ENCODE measurements around the gene NAB2. TPM values are rescaled to one million over a fixed set of nuclear protein-coding genes. Genes with fewer than 3 reads are reported as not detected.
"Not testable (repeated sequence)": the region's sequence is repeated elsewhere in the genome, so short reads cannot be mapped to it uniquely, and the experiment has no call there.

NAB2 gene
- total RNA-seq, 1 experiment from 2014 or later, result 17.4 TPM

DNA sequence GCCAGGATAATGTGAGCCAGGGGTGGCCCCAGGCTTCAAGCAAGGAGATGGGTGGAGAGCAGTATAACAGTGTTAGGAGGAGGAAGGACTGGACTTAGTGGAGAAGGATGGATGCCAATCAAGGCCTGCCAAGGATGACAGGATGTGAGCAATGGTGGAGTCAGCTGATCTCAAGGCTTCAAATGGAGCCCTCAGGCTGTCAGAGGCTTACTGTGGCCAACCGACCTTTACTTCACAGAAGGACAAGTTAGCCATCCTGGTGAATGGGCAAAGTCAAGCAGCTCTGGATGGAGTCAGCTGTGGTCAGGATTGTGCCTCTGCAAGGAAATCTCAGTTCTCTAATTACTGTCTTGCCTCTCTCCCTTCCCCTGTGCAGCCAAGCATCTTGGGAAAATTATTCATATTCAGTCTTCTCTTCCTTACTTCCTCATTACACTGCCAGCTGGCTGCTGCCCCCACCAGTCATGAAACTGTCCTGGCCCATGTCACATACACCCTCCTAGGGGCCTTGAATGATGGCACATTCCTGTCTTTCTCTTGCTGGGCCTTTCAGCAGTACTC is 29.9 kb downstream of the NAB2 start:
- H3K9me2 ChIP-seq (replicated peaks; ENCODE audit: low read length), result no peaks in the 10 kb centered on the region
- ATAC-seq (peak; percentile 95), DNase-seq (peak; percentile 87)
- no peaks in the 10 kb centered on the region for H3K27me3 ChIP-seq (ENCODE audit: low read length)
- H3K79me2 ChIP-seq (ENCODE audit: low read length), result no peaks in the 10 kb centered on the region
- intact Hi-C loops (cut with micrococcal nuclease), result no loop called here
- H3F3A ChIP-seq (ENCODE audit: low read length, unreplicated experiment), result no peaks in the 10 kb centered on the region
- H3K36me3 ChIP-seq (ENCODE audit: low read depth, low read length), result no peaks in the 10 kb centered on the region
- H3K9me3 ChIP-seq (ENCODE audit: low read length), result no peaks in the 10 kb centered on the region
- no peaks in the 10 kb centered on the region for H4K20me1 ChIP-seq (ENCODE audit: low read length)
- H3K27ac ChIP-seq (ENCODE audit: low read length), result peak overlapping the region; percentile 63
- no peak overlapping the region for H3K4me3 ChIP-seq (ENCODE audit: low read length)
- H3K9ac ChIP-seq (ENCODE audit: low read length), result no peak overlapping the region
- H3K4me1 ChIP-seq (ENCODE audit: insufficient read depth, low read length), result peaks cover 18% of the 10 kb centered on the region
- H3K4me2 ChIP-seq (ENCODE audit: low read length), result peak overlapping the region; percentile 24; the same call in 1 of the 2 replicates
- peak overlapping the region; percentile 51 for H2AFZ ChIP-seq (ENCODE audit: low read length)
- no TSS peak for BruUV-seq (replicated peaks)
- POLR2A ChIA-PET (ENCODE audit: unreplicated experiment), result no interaction called here
- CTCF ChIA-PET, result interaction anchor here (0.5 to 0.6 kb wide), 2 partner anchors 50 to 1123 kb away, joined by 4 to 8 read pairs; no protein-coding TSS in a partner anchor
- TF ChIP-seq EZH2phosphoT487 (IDR thresholded peaks at IDR 0.05; ENCODE audit: borderline replicate concordance, low read length) (no peak), EZH2 (IDR thresholded peaks at IDR 0.05; ENCODE audit: low read length, unreplicated experiment) (no peak)
- TF ChIP-seq, protein P1, sequence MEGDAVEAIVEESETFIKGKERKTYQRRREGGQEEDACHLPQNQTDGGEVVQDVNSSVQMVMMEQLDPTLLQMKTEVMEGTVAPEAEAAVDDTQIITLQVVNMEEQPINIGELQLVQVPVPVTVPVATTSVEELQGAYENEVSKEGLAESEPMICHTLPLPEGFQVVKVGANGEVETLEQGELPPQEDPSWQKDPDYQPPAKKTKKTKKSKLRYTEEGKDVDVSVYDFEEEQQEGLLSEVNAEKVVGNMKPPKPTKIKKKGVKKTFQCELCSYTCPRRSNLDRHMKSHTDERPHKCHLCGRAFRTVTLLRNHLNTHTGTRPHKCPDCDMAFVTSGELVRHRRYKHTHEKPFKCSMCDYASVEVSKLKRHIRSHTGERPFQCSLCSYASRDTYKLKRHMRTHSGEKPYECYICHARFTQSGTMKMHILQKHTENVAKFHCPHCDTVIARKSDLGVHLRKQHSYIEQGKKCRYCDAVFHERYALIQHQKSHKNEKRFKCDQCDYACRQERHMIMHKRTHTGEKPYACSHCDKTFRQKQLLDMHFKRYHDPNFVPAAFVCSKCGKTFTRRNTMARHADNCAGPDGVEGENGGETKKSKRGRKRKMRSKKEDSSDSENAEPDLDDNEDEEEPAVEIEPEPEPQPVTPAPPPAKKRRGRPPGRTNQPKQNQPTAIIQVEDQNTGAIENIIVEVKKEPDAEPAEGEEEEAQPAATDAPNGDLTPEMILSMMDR (conservative IDR thresholded peaks at IDR 0.05; ENCODE audit: low read depth, low read length), result no peak

DNA sequence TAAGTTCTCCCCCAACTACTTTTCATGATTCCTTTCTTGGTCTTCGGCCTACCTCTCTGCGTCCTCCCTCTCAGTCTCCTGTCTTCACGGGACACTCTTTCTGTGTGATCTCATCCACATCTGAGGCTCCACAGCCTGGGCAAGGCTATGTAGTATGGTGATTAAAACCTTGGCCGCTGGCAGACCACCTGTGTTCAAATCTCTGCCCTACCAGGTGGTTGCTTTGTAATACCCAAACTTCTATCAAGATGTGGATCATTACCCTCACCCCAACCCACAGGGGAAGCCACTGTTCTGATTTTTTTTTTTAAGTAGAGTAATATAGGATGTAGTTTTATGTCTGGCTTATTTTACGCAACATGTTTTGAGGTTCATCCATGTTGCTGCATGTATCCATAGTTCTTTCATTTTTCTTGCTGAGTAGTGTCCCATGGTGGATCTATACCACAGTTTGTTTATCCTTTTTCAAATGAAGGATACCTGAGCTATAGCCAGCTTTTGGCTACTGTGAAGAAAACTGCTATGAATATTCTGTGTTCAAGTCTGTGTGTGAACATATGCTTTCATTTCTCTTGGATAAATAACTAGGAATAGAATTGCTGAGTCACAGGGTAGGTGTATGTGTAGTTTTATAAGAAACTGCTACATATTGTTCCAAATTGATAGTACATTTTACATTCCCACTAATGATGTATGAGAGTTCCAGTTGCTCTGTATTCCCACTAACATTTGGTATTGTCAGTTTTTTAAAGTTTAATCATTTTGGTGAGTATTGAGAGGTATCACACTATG is 30.6 kb downstream of the NAB2 start:
- Histone ChIP-seq H3K9me2 (replicated peaks; ENCODE audit: low read length) (no peaks in the 10 kb centered on the region), H3K27me3 (ENCODE audit: low read length) (no peaks in the 10 kb centered on the region), H3K27ac (ENCODE audit: low read length) (peak overlapping the region; percentile 63), H2AFZ (ENCODE audit: low read length) (peak overlapping the region; percentile 51), H4K20me1 (ENCODE audit: low read length) (no peaks in the 10 kb centered on the region), H3K36me3 (ENCODE audit: low read depth, low read length) (no peaks in the 10 kb centered on the region), H3K4me3 (ENCODE audit: low read length) (no peak overlapping the region), H3K79me2 (ENCODE audit: low read length) (no peaks in the 10 kb centered on the region), H3F3A (ENCODE audit: low read length, unreplicated experiment) (no peaks in the 10 kb centered on the region), H3K9ac (ENCODE audit: low read length) (no peak overlapping the region), H3K9me3 (ENCODE audit: low read length) (no peaks in the 10 kb centered on the region), H3K4me2 (ENCODE audit: low read length) (peak overlapping the region; percentile 9; the same call in 1 of the 2 replicates), H3K4me1 (ENCODE audit: insufficient read depth, low read length) (peaks cover 18% of the 10 kb centered on the region)
- intact Hi-C loops (cut with micrococcal nuclease), result no loop called here
- TF ChIP-seq, protein P1 (conservative IDR thresholded peaks at IDR 0.05; ENCODE audit: low read depth, low read length), result no peak
- TF ChIP-seq EZH2 (IDR thresholded peaks at IDR 0.05; ENCODE audit: low read length, unreplicated experiment) (no peak), EZH2phosphoT487 (IDR thresholded peaks at IDR 0.05; ENCODE audit: borderline replicate concordance, low read length) (no peak)
- ChIA-PET CTCF (interaction anchor here (0.5 kb wide), 1 partner anchor 51 kb away, joined by 4 read pairs; no protein-coding TSS in a partner anchor), POLR2A (ENCODE audit: unreplicated experiment) (no interaction called here)
- BruUV-seq (replicated peaks), result no TSS peak
- no peak for ATAC-seq
- DNase-seq, result no peak

DNA sequence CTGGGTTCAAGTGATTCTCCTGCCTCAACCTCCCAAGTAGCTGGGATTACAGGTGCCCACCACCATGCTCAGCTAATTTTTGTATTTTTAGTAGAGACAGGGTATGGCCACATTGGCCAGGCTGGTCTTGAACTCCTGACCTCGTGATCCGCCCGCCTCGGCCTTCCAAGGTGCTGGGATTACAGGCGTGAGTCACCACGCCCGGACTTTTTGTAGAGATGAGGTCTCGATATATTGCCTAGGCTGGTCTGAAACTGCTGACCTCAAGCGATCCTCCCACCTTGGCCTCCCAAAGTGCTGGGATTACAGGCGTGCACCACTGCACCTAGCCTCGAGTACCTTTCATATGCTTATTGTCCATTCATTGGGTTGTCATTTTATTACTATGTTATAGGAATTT is 31.8 kb downstream of the NAB2 start:
- intact Hi-C loops (cut with micrococcal nuclease); H3K36me3 ChIP-seq (ENCODE audit: low read depth, low read length); H3K79me2 ChIP-seq (ENCODE audit: low read length); H3K9me3 ChIP-seq (ENCODE audit: low read length); DNase-seq; H3K9me2 ChIP-seq (replicated peaks; ENCODE audit: low read length); BruUV-seq (replicated peaks); H3F3A ChIP-seq (ENCODE audit: low read length, unreplicated experiment); H4K20me1 ChIP-seq (ENCODE audit: low read length); H2AFZ ChIP-seq (ENCODE audit: low read length); H3K4me2 ChIP-seq (ENCODE audit: low read length); POLR2A ChIA-PET (ENCODE audit: unreplicated experiment); H3K27ac ChIP-seq (ENCODE audit: low read length); H3K27me3 ChIP-seq (ENCODE audit: low read length); H3K4me3 ChIP-seq (ENCODE audit: low read length); H3K9ac ChIP-seq (ENCODE audit: low read length); ATAC-seq: not testable (repeated sequence)
- peaks cover 18% of the 10 kb centered on the region for H3K4me1 ChIP-seq (ENCODE audit: insufficient read depth, low read length)
- CTCF ChIA-PET, result interaction anchor here (0.8 kb wide), 1 partner anchor 62 kb away, joined by 3 read pairs; no protein-coding TSS in a partner anchor
